B cell (primary cell): ENCODE results near the gene SLC35G6.

Source experiments
- EZH2 ChIP-seq: IDR thresholded peaks from 2 replicates; pipeline ENCODE4 v1.6.1; 2012; ENCODE audit warnings: borderline replicate concordance, low read depth, mild to moderate bottlenecking, moderate library complexity, low read length; ENCODE audit not compliant: insufficient read depth, poor library complexity, severe bottlenecking
- TF ChIP-seq, protein P1 (sequence below): fragments of 200-600 bp; IDR thresholded peaks from one replicate; pipeline ENCODE4 v1.8.0; 2022; ENCODE audit warnings: antibody characterized with exemption, mild to moderate bottlenecking

DNA sequence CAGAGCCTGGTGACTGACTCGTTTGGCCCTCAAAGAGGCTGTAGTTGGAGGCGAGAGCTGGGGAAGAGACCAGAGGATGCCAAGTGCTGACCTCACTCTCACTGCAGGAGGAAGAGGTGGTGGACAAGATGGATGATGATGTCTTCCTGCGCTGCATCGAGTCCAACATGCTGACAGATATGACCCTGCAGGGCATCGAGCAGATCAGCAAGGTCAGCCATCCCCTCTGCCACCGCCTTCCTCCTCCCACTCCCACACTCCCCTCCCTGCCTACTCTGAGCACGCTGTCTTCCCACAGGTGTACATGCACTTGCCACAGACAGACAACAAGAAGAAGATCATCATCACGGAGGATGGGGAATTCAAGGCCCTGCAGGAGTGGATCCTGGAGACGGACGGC lies 29.9 kb downstream of the SLC35G6 start:
- TF ChIP-seq, protein P1, sequence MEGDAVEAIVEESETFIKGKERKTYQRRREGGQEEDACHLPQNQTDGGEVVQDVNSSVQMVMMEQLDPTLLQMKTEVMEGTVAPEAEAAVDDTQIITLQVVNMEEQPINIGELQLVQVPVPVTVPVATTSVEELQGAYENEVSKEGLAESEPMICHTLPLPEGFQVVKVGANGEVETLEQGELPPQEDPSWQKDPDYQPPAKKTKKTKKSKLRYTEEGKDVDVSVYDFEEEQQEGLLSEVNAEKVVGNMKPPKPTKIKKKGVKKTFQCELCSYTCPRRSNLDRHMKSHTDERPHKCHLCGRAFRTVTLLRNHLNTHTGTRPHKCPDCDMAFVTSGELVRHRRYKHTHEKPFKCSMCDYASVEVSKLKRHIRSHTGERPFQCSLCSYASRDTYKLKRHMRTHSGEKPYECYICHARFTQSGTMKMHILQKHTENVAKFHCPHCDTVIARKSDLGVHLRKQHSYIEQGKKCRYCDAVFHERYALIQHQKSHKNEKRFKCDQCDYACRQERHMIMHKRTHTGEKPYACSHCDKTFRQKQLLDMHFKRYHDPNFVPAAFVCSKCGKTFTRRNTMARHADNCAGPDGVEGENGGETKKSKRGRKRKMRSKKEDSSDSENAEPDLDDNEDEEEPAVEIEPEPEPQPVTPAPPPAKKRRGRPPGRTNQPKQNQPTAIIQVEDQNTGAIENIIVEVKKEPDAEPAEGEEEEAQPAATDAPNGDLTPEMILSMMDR, result no peak
- TF ChIP-seq EZH2, result no peak
